ENCODE results near the gene TRIOBP. TPM values are rescaled to one million over a fixed set of nuclear protein-coding genes. Genes with fewer than 3 reads are reported as not detected.
"Not testable (repeated sequence)": the region's sequence is repeated elsewhere in the genome, so short reads cannot be mapped to it uniquely, and the experiment has no call there.

TRIOBP gene
- total RNA-seq, 1 experiment from 2014 or later = 66.9 TPM

- Histone ChIP-seq H3K36me3 (replicated peaks; ENCODE audit: control insufficient read depth, insufficient read depth, low read length) (no peaks in the 10 kb centered on the region), H3K27me3 (ENCODE audit: control insufficient read depth, insufficient read depth, low read length) (peaks cover 6% of the 10 kb centered on the region; the same call in 1 of the 2 replicates), H3K4me3 (ENCODE audit: insufficient read depth, low read depth, low read length) (no peak overlapping the region)
- no peak for DNase-seq
These were observed 101.1 kb downstream of the TRIOBP start for GRCh38 chr22:37797874-37798500.

- not testable (repeated sequence) for H3K36me3 ChIP-seq (replicated peaks; ENCODE audit: control insufficient read depth, insufficient read depth, low read length); H3K4me3 ChIP-seq (ENCODE audit: insufficient read depth, low read depth, low read length); DNase-seq
- H3K27me3 ChIP-seq (ENCODE audit: control insufficient read depth, insufficient read depth, low read length) = peaks cover 23% of the 10 kb centered on the region
These were observed 103.1 kb downstream of the TRIOBP start for GRCh38 chr22:37799979-37800378.

GRCh38 chr22:37801946-37802309 is 105.1 kb downstream of the TRIOBP start:
- peak overlapping the region; percentile 67 for H3K4me3 ChIP-seq (ENCODE audit: insufficient read depth, low read depth, low read length)
- no peak for DNase-seq
- no peaks in the 10 kb centered on the region for H3K36me3 ChIP-seq (replicated peaks; ENCODE audit: control insufficient read depth, insufficient read depth, low read length)
- H3K27me3 ChIP-seq (ENCODE audit: control insufficient read depth, insufficient read depth, low read length) = peaks cover 40% of the 10 kb centered on the region

DNA sequence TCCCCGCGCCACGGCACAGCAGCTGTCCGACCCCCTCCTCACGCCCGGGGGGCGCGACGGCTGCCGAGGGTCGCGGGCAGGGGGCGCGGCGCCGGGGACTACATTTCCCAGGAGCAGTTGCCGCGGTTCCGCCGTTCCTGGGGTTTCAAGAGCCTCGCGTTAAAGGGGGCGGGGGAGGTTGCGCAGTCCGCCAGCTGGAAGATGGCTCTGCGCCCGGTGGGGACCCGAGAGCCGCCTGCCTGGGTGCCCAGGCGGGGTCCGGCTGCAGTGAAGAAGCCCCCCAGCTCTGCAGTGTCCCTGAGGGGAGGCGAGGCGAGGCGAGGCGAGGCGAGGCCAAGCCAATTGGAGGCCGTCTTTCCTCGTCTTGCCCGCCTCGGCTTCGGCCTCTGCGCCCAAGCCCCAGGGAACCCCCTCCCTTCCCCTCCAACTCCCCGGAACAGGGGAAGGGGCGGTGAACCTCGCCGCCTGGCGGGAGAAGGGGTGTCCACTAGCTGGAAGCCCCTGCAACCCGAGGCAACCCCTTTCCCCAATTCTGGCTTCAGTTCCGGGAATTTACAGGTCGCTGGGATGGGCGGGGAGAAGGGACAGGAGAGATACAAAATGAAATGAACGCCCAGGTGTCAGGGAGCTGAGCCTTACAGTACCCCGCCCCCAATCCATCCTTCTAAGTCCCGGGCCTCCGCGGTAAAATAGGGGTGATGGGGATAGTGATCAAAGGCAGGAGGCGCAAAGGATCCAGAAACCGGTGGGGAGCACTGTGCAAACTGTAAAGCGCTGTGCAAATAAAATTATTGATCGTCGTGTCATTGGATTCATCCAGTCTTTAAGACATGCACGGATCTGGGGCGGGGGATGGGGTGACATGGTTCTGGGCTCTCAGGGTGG is 105.7 kb downstream of the TRIOBP start:
- no peaks in the 10 kb centered on the region for H3K36me3 ChIP-seq (replicated peaks; ENCODE audit: control insufficient read depth, insufficient read depth, low read length)
- DNase-seq = peak; percentile 95
- peak overlapping the region; percentile 67 for H3K4me3 ChIP-seq (ENCODE audit: insufficient read depth, low read depth, low read length)
- H3K27me3 ChIP-seq (ENCODE audit: control insufficient read depth, insufficient read depth, low read length) = peaks cover 40% of the 10 kb centered on the region

DNA sequence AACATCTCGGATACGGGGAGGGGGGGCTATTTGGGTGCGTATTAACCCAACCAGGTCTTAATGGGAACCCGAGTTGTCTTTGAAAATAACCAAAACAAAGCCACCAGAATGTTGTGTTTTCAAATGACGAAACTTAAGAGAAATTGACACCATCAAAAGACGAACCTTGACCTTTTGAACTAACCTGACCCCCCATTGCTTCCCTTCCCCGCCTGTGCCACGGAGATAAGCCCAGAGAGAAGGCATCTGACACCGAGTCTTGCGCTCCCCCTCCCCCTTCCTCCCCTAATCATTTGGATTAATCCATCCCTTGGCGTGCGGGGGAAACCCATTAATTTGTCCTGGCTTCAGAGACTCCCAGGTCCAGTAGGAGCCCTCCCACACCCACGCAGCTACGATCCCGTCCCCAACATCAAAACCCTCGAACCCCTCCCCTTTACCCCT is 106.4 kb downstream of the TRIOBP start:
- Histone ChIP-seq H3K36me3 (replicated peaks; ENCODE audit: control insufficient read depth, insufficient read depth, low read length) (no peaks in the 10 kb centered on the region), H3K27me3 (ENCODE audit: control insufficient read depth, insufficient read depth, low read length) (peaks cover 43% of the 10 kb centered on the region), H3K4me3 (ENCODE audit: insufficient read depth, low read depth, low read length) (peak overlapping the region; percentile 67)
- peak; percentile 88 for DNase-seq

DNA sequence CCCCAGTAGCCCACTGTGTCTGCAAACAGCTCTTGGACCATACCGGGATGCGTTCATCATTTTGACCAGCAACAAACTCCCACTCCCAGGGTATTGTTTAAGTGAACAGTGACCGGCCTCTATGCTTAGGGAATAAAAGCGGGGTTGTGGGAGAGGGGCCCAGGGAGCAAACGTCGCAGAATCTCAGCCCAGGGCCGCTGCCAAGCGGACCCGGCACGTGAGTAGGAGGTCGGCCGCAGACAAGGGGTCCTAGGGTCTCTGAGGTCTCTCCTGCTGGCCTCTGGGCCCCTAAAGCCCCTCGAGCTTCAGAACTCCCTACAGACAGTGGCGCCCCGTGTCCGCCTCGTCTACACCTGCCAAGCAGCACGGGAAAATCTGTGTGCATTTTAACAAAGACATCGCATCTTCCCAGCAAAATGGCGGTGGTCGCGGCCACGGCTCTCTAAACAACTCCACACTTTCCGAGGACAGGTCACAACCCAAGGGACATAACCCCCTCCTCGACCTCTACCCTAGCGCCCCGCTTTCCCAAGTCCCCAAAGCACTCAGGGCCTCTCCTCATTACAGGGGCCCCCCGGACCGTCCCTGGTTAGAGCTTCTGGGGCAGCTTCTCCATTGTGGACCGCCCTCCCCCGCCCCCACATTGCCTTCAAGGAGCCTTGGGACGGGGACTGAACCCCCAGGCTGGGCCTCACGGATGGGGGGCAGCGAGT is 106.9 kb downstream of the TRIOBP start:
- peak overlapping the region; percentile 67 for H3K4me3 ChIP-seq (ENCODE audit: insufficient read depth, low read depth, low read length)

GRCh38 chr22:37804352-37804880 is 107.6 kb downstream of the TRIOBP start:
- peak; percentile 82 for DNase-seq
- Histone ChIP-seq H3K4me3 (ENCODE audit: insufficient read depth, low read depth, low read length) (peak overlapping the region; percentile 67), H3K27me3 (ENCODE audit: control insufficient read depth, insufficient read depth, low read length) (peaks cover 48% of the 10 kb centered on the region), H3K36me3 (replicated peaks; ENCODE audit: control insufficient read depth, insufficient read depth, low read length) (no peaks in the 10 kb centered on the region)

More for the DNA sequence above, 106.9 kb downstream of the TRIOBP start:
- peaks cover 45% of the 10 kb centered on the region for H3K27me3 ChIP-seq (ENCODE audit: control insufficient read depth, insufficient read depth, low read length)
- DNase-seq = peak; percentile 79
- no peaks in the 10 kb centered on the region for H3K36me3 ChIP-seq (replicated peaks; ENCODE audit: control insufficient read depth, insufficient read depth, low read length)

DNA sequence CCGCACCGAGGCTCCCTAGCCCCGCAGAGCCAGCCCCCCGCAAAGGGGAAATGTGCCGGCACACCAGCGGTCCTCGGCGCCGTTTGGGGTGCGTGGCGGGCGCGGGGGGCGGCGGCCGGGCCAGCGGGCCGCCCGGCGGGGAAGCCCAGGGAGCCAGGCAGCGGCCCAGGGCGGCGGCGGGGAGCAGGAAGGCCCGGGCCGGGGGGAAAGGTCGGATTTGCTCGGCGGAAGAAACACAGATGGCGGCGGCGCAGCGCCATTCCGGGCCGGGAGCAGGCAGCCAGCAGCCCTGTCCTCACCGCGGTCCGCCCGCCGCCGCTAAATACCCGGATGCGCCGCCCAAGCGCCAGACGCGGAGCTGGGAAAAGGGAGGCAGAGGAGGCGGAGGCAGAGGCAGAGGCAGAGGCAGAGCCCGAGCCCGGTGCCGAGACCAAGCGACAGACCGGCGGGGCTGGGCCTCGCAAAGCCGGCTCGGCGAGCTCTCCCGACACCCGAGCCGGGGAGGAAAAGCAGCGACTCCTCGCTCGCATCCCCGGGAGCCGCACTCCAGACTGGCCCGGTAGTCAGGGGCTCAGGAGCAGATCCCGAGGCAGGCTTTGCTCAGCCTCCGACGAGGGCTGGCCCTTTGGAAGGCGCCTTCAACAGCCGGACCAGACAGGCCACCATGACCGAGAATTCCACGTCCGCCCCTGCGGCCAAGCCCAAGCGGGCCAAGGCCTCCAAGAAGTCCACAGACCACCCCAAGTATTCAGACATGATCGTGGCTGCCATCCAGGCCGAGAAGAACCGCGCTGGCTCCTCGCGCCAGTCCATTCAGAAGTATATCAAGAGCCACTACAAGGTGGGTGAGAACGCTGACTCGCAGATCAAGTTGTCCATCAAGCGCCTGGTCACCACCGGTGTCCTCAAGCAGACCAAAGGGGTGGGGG is 108.3 kb downstream of the TRIOBP start:
- Histone ChIP-seq H3K27me3 (ENCODE audit: control insufficient read depth, insufficient read depth, low read length) (peaks cover 48% of the 10 kb centered on the region), H3K36me3 (replicated peaks; ENCODE audit: control insufficient read depth, insufficient read depth, low read length) (no peaks in the 10 kb centered on the region), H3K4me3 (ENCODE audit: insufficient read depth, low read depth, low read length) (peak overlapping the region; percentile 67)
- peak; percentile 93 for DNase-seq

GRCh38 chr22:37805810-37806277 is 109.0 kb downstream of the TRIOBP start:
- H3K36me3 ChIP-seq (replicated peaks; ENCODE audit: control insufficient read depth, insufficient read depth, low read length) = no peaks in the 10 kb centered on the region
- peak overlapping the region; percentile 67 for H3K4me3 ChIP-seq (ENCODE audit: insufficient read depth, low read depth, low read length)
- no peak for DNase-seq
- H3K27me3 ChIP-seq (ENCODE audit: control insufficient read depth, insufficient read depth, low read length) = peaks cover 48% of the 10 kb centered on the region

GRCh38 chr22:37806409-37807333 is 109.8 kb downstream of the TRIOBP start:
- no peaks in the 10 kb centered on the region for H3K36me3 ChIP-seq (replicated peaks; ENCODE audit: control insufficient read depth, insufficient read depth, low read length)
- H3K27me3 ChIP-seq (ENCODE audit: control insufficient read depth, insufficient read depth, low read length) = peaks cover 48% of the 10 kb centered on the region
- H3K4me3 ChIP-seq (ENCODE audit: insufficient read depth, low read depth, low read length) = peak overlapping the region; percentile 67
- DNase-seq = peak; percentile 66

GRCh38 chr22:37807410-37808293 is 110.8 kb downstream of the TRIOBP start, which contains the start of gene GCAT:
Gene GCAT, plus strand, starts transcription at chr22:37807934. Its CDS starts 34 bp downstream, at chr22:37807968.
- Histone ChIP-seq H3K4me3 (ENCODE audit: insufficient read depth, low read depth, low read length) (peak within 1 kb of the TSS; percentile 67), H3K36me3 (replicated peaks; ENCODE audit: control insufficient read depth, insufficient read depth, low read length) (no peaks in the 10 kb centered on the region), H3K27me3 (ENCODE audit: control insufficient read depth, insufficient read depth, low read length) (peaks cover 46% of the 10 kb centered on the region)
- DNase-seq = peak; percentile 100

DNA sequence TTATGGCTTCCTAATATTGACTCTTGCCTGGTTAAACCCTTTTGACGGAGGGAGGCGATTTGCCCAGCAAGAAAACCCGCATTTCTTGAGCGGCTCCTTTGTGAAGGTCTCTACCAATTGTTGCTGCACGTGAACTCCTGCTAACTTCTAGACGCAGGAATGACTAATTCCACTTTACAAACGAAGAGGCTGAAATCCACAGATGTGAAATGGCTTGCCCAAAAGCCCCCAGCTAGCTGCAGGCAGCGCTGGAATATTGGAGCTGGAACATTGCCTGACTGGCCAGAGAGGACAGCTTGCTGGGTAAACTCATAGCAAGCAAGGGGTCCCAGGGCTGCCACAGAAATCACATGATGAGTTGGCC is 111.4 kb downstream of the TRIOBP start:
- Histone ChIP-seq H3K27me3 (ENCODE audit: control insufficient read depth, insufficient read depth, low read length) (peaks cover 42% of the 10 kb centered on the region), H3K4me3 (ENCODE audit: insufficient read depth, low read depth, low read length) (peak overlapping the region; percentile 67), H3K36me3 (replicated peaks; ENCODE audit: control insufficient read depth, insufficient read depth, low read length) (no peaks in the 10 kb centered on the region)
- no peak for DNase-seq

All from H7 (cell line).